Measurements from ENCODE around the gene AGAP3.

The AGAP3 gene

GRCh38 chr7:151128144-151128543, 41.9 kb downstream of the AGAP3 start:
- Histone ChIP-seq H3K27me3 (ENCODE audit: insufficient read depth, low read length, poor library complexity) (no peaks in the 10 kb centered on the region), H2AFZ (ENCODE audit: low read depth, low read length) (no peak overlapping the region), H3K27ac (ENCODE audit: low read length) (no peak overlapping the region), H3K4me2 (ENCODE audit: insufficient read depth, low read length) (no peak overlapping the region), H3K79me2 (ENCODE audit: insufficient read depth, low read length) (no peaks in the 10 kb centered on the region), H3K9ac (ENCODE audit: low read depth, low read length) (no peak overlapping the region), H3K36me3 (ENCODE audit: insufficient read depth, low read length) (peaks cover 35% of the 10 kb centered on the region), H3K9me3 (ENCODE audit: insufficient read depth, low read length, severe bottlenecking) (no peaks in the 10 kb centered on the region), H3K4me3 (ENCODE audit: low read depth in 1 of 2, low read length in 2 of 2) (no peak overlapping the region), H3K4me1 (ENCODE audit: insufficient read depth, low read length) (no peaks in the 10 kb centered on the region), H4K20me1 (ENCODE audit: insufficient read depth, low read length) (peaks cover 7% of the 10 kb centered on the region)
- no peak for TF ChIP-seq CTCF (IDR thresholded peaks at IDR 0.05; ENCODE audit: borderline replicate concordance, extremely low read depth, low read length, poor library complexity, severe bottlenecking)
- TF ChIP-seq EZH2 (IDR thresholded peaks at IDR 0.05; ENCODE audit: borderline replicate concordance, low read depth, low read length, severe bottlenecking) = no peak
- DNase-seq = no peak
- no peak for ATAC-seq (ENCODE audit: insufficient read depth, low read depth)

- ATAC-seq (ENCODE audit: insufficient read depth, low read depth) (no peak), DNase-seq (no peak)
- Histone ChIP-seq H3K79me2 (ENCODE audit: insufficient read depth, low read length) (no peaks in the 10 kb centered on the region), H3K36me3 (ENCODE audit: insufficient read depth, low read length) (peaks cover 38% of the 10 kb centered on the region), H3K27ac (ENCODE audit: low read length) (no peak overlapping the region), H3K9me3 (ENCODE audit: insufficient read depth, low read length, severe bottlenecking) (no peaks in the 10 kb centered on the region), H3K27me3 (ENCODE audit: insufficient read depth, low read length, poor library complexity) (no peaks in the 10 kb centered on the region), H3K4me2 (ENCODE audit: insufficient read depth, low read length) (no peak overlapping the region), H2AFZ (ENCODE audit: low read depth, low read length) (no peak overlapping the region), H4K20me1 (ENCODE audit: insufficient read depth, low read length) (peaks cover 7% of the 10 kb centered on the region), H3K4me3 (ENCODE audit: low read depth in 1 of 2, low read length in 2 of 2) (no peak overlapping the region), H3K9ac (ENCODE audit: low read depth, low read length) (no peak overlapping the region), H3K4me1 (ENCODE audit: insufficient read depth, low read length) (no peaks in the 10 kb centered on the region)
- no peak for TF ChIP-seq CTCF (IDR thresholded peaks at IDR 0.05; ENCODE audit: borderline replicate concordance, extremely low read depth, low read length, poor library complexity, severe bottlenecking)
- TF ChIP-seq EZH2 (IDR thresholded peaks at IDR 0.05; ENCODE audit: borderline replicate concordance, low read depth, low read length, severe bottlenecking) = no peak
Observed at GRCh38 chr7:151128716-151129115, 42.4 kb downstream of the AGAP3 start.

- Histone ChIP-seq H3K36me3 (ENCODE audit: insufficient read depth, low read length) (peaks cover 37% of the 10 kb centered on the region), H3K9ac (ENCODE audit: low read depth, low read length) (no peak overlapping the region)
Observed at GRCh38 chr7:151129117-151129959, 43.1 kb downstream of the AGAP3 start.

More at GRCh38 chr7:151129117-151129959, 43.1 kb downstream of the AGAP3 start:
- no peak for TF ChIP-seq CTCF (IDR thresholded peaks at IDR 0.05; ENCODE audit: borderline replicate concordance, extremely low read depth, low read length, poor library complexity, severe bottlenecking)
- no peak for TF ChIP-seq EZH2 (IDR thresholded peaks at IDR 0.05; ENCODE audit: borderline replicate concordance, low read depth, low read length, severe bottlenecking)
- H3K27ac ChIP-seq (ENCODE audit: low read length) = no peak overlapping the region
- no peaks in the 10 kb centered on the region for H3K4me1 ChIP-seq (ENCODE audit: insufficient read depth, low read length)
- no peak for DNase-seq
- no peak overlapping the region for H2AFZ ChIP-seq (ENCODE audit: low read depth, low read length)
- H3K4me2 ChIP-seq (ENCODE audit: insufficient read depth, low read length) = no peak overlapping the region
- H3K9me3 ChIP-seq (ENCODE audit: insufficient read depth, low read length, severe bottlenecking) = no peaks in the 10 kb centered on the region
- H3K79me2 ChIP-seq (ENCODE audit: insufficient read depth, low read length) = no peaks in the 10 kb centered on the region
- H4K20me1 ChIP-seq (ENCODE audit: insufficient read depth, low read length) = peaks cover 7% of the 10 kb centered on the region
- no peak for ATAC-seq (ENCODE audit: insufficient read depth, low read depth)
- no peak overlapping the region for H3K4me3 ChIP-seq (ENCODE audit: low read depth in 1 of 2, low read length in 2 of 2)
- no peaks in the 10 kb centered on the region for H3K27me3 ChIP-seq (ENCODE audit: insufficient read depth, low read length, poor library complexity)

All from DND-41 (cell line).